ENCODE measurements around the gene ASCC1. TPM values are rescaled to one million over a fixed set of nuclear protein-coding genes. Genes with fewer than 3 reads are reported as not detected.

The ASCC1 gene
- total and polyA plus RNA-seq, 2 of the 13 experiments (the other 11 are each of a cell fraction or from before 2014, with no cell fraction given) = 21.6 to 30.1 TPM

- TF ChIP-seq CAMTA2 (CRISPR knock-in tag; IDR thresholded peaks at IDR 0.05; ENCODE audit: borderline replicate concordance) = no peak
- no peak for TF ChIP-seq E2F2 (CRISPR knock-in tag; IDR thresholded peaks at IDR 0.05; ENCODE audit: borderline replicate concordance)
- no peak for TF ChIP-seq TMF1 (CRISPR knock-in tag; IDR thresholded peaks at IDR 0.05; ENCODE audit: low read depth)
- TF ChIP-seq ZSCAN12 (CRISPR knock-in tag; IDR thresholded peaks at IDR 0.05) = 0 out of 2 replicates have a peak, but pooled peaks have one; percentile 43
- TF ChIP-seq RARA (CRISPR knock-in tag; IDR thresholded peaks at IDR 0.05) = peak; percentile 14; the same call in 1 of the 2 replicates
- TF ChIP-seq ZNF207 (IDR thresholded peaks at IDR 0.05; ENCODE audit: borderline replicate concordance) = no peak
- no peak for TF ChIP-seq ZNF329 (CRISPR knock-in tag; IDR thresholded peaks at IDR 0.05; ENCODE audit: low read depth)
- TF ChIP-seq ZNF616 (CRISPR knock-in tag; IDR thresholded peaks at IDR 0.05; ENCODE audit: low read depth) = no peak; the same call in 1 of the 2 replicates
- peak; percentile 32; the same call in 1 of the 2 replicates for TF ChIP-seq ZNF792 (CRISPR knock-in tag; IDR thresholded peaks at IDR 0.05)
- no peak for TF ChIP-seq RFX3 (CRISPR knock-in tag; IDR thresholded peaks at IDR 0.05)
- TF ChIP-seq, protein P1, sequence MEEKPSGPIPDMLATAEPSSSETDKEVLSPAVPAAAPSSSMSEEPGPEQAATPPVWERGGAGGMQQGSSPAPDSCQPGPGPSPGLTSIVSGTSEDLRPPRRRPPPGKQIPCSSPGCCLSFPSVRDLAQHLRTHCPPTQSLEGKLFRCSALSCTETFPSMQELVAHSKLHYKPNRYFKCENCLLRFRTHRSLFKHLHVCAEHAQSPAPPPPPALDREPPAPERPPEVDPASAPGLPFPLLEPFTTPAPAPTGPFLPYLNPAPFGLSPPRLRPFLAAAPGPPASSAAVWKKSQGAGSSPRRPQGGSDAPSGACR (CRISPR knock-in tag; IDR thresholded peaks at IDR 0.05) = no peak
- TF ChIP-seq ZNF30 (CRISPR knock-in tag; IDR thresholded peaks at IDR 0.05) = no peak
- TF ChIP-seq ZNF660 (CRISPR knock-in tag; IDR thresholded peaks at IDR 0.05; ENCODE audit: borderline replicate concordance, low read depth) = no peak
- no peak; the same call in 1 of the 2 replicates for TF ChIP-seq KDM5A (IDR thresholded peaks at IDR 0.05; ENCODE audit: borderline replicate concordance, low read length)
- no peak for TF ChIP-seq ZNF546 (CRISPR knock-in tag; conservative IDR thresholded peaks at IDR 0.05)
- no peak for TF ChIP-seq JDP2 (CRISPR knock-in tag; IDR thresholded peaks at IDR 0.05; ENCODE audit: borderline replicate concordance)
- TF ChIP-seq, protein P2, sequence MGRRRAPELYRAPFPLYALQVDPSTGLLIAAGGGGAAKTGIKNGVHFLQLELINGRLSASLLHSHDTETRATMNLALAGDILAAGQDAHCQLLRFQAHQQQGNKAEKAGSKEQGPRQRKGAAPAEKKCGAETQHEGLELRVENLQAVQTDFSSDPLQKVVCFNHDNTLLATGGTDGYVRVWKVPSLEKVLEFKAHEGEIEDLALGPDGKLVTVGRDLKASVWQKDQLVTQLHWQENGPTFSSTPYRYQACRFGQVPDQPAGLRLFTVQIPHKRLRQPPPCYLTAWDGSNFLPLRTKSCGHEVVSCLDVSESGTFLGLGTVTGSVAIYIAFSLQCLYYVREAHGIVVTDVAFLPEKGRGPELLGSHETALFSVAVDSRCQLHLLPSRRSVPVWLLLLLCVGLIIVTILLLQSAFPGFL (CRISPR knock-in tag; IDR thresholded peaks at IDR 0.05) = no peak
- TF ChIP-seq ZNF225 (CRISPR knock-in tag; IDR thresholded peaks at IDR 0.05) = no peak; the same call in 1 of the 2 replicates
- no peak for TF ChIP-seq CCDC6 (CRISPR knock-in tag; IDR thresholded peaks at IDR 0.05)
- TF ChIP-seq RAD21 (CRISPR knock-in tag; IDR thresholded peaks at IDR 0.05) = 0 out of 2 replicates have a peak, but pooled peaks have one; percentile 6
- no peak for TF ChIP-seq TEAD3 (CRISPR knock-in tag; optimal IDR thresholded peaks at IDR 0.05; ENCODE audit: borderline replicate concordance)
- TF ChIP-seq ZNF562 (CRISPR knock-in tag; IDR thresholded peaks at IDR 0.05; ENCODE audit: borderline replicate concordance) = no peak
- TF ChIP-seq ATF6 (CRISPR knock-in tag; conservative IDR thresholded peaks at IDR 0.05) = no peak
- TF ChIP-seq SRSF4 (IDR thresholded peaks at IDR 0.05; ENCODE audit: low read depth, low read length, poor library complexity, severe bottlenecking) = no peak
- TF ChIP-seq ZNF569 (CRISPR knock-in tag; IDR thresholded peaks at IDR 0.05; ENCODE audit: borderline replicate concordance) = no peak
- TF ChIP-seq NR2C2 (CRISPR knock-in tag; IDR thresholded peaks at IDR 0.05; ENCODE audit: borderline replicate concordance) = 0 out of 2 replicates have a peak, but pooled peaks have one; percentile 28
- TF ChIP-seq ELF1 (CRISPR knock-in tag; IDR thresholded peaks at IDR 0.05) = peak; percentile 47; the same call in 1 of the 2 replicates
Measured at GRCh38 chr10:72248468-72249151, 32.5 kb upstream of the ASCC1 start (continued).

All from HepG2 (cell line).